Epithelial cell of proximal tubule (primary cell): Measurements from ENCODE around the gene EPB41L3. TPM values are rescaled to one million over a fixed set of nuclear protein-coding genes. Genes with fewer than 3 reads are reported as not detected.

Experiments
- DNase-seq: peaks from one replicate; pipeline ENCODE4 v3.0.0-alpha.2; 2011; ENCODE audit warnings: low read depth
- H3K4me3 ChIP-seq: 2 replicates; pipeline ENCODE4 v1.5.1; 2011; ENCODE audit warnings: low read depth, mild to moderate bottlenecking, low read length
- total RNA-seq: library from RNA; depleted of rRNA; stranded (reverse); fragments of >200 nt; gene quantifications from 2 replicates; pipeline ENCODE4 v1.2.3, GENCODE V29; 2015
- TF ChIP-seq, protein P1 (sequence below): conservative IDR thresholded peaks from 2 replicates; pipeline ENCODE4 v1.5.1; 2012; ENCODE audit warnings: low read depth, mild to moderate bottlenecking, low read length

The EPB41L3 gene
- total RNA-seq, 1 donor from 2014 or later = 79.6 TPM

DNA sequence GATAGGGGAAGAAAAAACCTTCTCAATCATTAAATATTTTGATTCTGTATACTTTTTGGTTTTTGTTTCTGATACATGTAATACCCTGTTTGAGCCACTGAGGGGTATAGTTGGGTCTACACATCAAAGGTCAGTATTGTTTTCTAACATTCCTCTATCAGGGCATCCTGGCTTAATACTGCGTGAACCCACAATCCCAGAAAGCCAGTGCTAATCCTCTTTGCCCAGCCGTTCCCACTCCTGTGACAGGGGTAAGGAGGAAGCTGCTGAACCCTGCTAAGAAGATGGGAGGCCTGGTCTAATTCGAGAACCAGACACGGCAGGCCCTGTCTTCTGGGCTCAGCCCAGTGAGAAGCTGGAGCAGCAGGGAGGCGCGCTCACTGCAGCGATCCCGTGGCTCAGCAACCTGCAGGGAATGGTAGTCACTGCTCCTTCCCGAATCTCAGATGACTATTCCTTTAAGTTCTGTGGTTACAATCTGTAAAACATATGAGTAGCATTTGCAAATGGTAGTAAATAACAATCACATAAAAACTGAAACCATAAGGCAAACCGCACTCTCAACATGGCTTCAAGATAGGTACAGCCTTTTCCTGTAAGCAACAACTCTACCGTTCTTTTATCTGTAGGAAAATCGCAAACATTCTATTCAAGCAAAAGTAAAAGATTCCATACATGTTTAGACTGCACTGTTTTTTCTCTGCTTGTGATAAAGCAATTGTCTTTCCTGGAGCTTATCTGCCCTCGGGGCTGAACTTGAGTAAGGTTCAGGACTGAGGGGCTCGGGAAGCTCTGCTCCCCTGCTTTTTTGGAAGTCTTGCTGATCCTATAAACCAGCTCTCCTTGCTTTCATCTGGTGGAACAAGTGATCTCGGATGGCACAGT, 87.0 kb downstream of the EPB41L3 start:
- no peak for DNase-seq
- TF ChIP-seq, protein P1, sequence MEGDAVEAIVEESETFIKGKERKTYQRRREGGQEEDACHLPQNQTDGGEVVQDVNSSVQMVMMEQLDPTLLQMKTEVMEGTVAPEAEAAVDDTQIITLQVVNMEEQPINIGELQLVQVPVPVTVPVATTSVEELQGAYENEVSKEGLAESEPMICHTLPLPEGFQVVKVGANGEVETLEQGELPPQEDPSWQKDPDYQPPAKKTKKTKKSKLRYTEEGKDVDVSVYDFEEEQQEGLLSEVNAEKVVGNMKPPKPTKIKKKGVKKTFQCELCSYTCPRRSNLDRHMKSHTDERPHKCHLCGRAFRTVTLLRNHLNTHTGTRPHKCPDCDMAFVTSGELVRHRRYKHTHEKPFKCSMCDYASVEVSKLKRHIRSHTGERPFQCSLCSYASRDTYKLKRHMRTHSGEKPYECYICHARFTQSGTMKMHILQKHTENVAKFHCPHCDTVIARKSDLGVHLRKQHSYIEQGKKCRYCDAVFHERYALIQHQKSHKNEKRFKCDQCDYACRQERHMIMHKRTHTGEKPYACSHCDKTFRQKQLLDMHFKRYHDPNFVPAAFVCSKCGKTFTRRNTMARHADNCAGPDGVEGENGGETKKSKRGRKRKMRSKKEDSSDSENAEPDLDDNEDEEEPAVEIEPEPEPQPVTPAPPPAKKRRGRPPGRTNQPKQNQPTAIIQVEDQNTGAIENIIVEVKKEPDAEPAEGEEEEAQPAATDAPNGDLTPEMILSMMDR = peak; percentile 64
- peak overlapping the region; percentile 12 for H3K4me3 ChIP-seq

- no peak for DNase-seq
- H3K4me3 ChIP-seq = no peak overlapping the region
- TF ChIP-seq, protein P1 = no peak
These were observed 88.1 kb downstream of the EPB41L3 start for GRCh38 chr18:5455674-5456073.

- TF ChIP-seq, protein P1 = no peak
- DNase-seq = no peak
- H3K4me3 ChIP-seq = no peak overlapping the region
These were observed 90.8 kb downstream of the EPB41L3 start for GRCh38 chr18:5452943-5453443.

GRCh38 chr18:5451871-5452270, 91.9 kb downstream of the EPB41L3 start:
- no peak for DNase-seq
- TF ChIP-seq, protein P1 = no peak
- no peak overlapping the region for H3K4me3 ChIP-seq

DNA sequence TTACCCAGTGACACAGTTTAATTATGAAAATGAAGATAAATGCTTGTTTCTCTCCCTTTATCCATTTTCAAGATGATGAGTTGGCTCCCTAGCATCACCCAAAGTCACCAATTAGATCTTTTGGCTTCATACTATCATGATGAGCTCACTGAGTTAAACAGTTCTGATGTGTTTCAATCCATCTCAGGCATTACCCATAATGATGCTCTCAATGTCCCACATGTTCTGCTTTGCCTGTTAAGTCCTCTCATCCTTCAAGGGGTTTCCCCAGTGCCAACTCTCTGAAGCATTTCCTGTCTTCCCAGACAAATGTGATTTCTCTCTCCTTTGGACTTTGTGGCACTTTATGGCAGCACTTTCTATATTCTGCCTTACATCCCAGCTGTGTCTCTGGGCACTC, 92.6 kb downstream of the EPB41L3 start:
- TF ChIP-seq, protein P1 = no peak
- DNase-seq = no peak

DNA sequence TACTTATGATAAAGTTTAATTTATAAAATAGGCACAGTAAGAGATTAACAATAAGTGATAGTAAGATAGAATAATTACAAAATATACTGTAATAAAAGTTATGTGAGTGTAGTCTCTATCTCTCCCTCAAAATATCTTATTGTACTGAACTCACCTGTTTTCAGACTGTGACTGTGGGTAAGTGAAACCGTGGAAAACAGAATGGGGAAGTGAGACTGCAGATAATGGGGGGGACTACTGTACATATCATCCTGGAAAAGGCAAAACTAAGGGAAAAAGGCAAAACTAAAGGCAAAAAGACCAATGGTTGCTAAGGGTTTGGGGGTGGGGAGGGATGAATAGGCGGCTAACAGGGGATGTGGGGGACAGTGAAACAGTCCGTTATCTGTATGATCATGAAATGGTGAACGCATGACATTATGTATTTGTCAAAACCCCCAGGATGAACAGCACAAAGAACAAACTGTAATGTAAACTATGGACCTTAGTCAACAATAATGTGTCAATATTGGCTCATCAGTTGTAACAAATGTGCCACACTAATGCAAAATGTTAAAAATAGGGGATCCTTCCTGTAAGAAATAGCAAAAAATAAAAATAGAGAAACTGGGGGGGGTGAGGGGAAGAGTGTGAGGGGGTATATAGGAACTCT, 93.8 kb downstream of the EPB41L3 start:
- no peak for DNase-seq
- TF ChIP-seq, protein P1 = no peak
- H3K4me3 ChIP-seq = no peak overlapping the region

More for the DNA sequence above, 92.6 kb downstream of the EPB41L3 start:
- H3K4me3 ChIP-seq = no peak overlapping the region
